Transverse colon (tissue), 4 donors: ENCODE results near the gene MINAR1. TPM values are rescaled to one million over a fixed set of nuclear protein-coding genes. Genes with fewer than 3 reads are reported as not detected.

Experiments used
- DNase-seq: peaks from one replicate; pipeline ENCODE4 v3.0.0-alpha.2; 2019
- H3K27ac ChIP-seq, 4 donors: fragments of 200-600 bp; sonication (generic); 2 replicates each; pipeline ENCODE4 v1.5.1; 2016 to 2018; ENCODE audit warnings: inconsistent platforms in 4 of 4
- H3K27me3 ChIP-seq: fragments of 200-600 bp; sonication (generic); 2 replicates; pipeline ENCODE4 v1.5.1; 2017; ENCODE audit warnings: inconsistent platforms
- H3K36me3 ChIP-seq, 4 donors: fragments of 200-600 bp; sonication (generic); 2 replicates each; pipeline ENCODE4 v1.5.1; 2017 to 2019; ENCODE audit warnings: inconsistent platforms in 4 of 4
- H3K4me1 ChIP-seq, 4 donors: fragments of 200-600 bp; sonication (generic); 2 replicates each; pipeline ENCODE4 v1.5.1; 2017 to 2020; ENCODE audit warnings: inconsistent platforms in 4 of 4
- H3K4me3 ChIP-seq, 4 donors: fragments of 200-600 bp; sonication (generic); 1 replicate in 1 of 4; 2 replicates in 3 of 4; pipeline versions ENCODE4 v1.5.1 to v1.6.1; 2017 to 2019; ENCODE audit warnings: inconsistent platforms in 4 of 4
- H3K9me3 ChIP-seq, 2 donors: fragments of 200-600 bp; sonication (generic); 2 replicates each; pipeline ENCODE4 v1.5.1; 2017 to 2019; ENCODE audit warnings: inconsistent platforms in 2 of 2
- EP300 ChIP-seq: sonication (generic); formaldehyde crosslinking; IDR thresholded peaks from one replicate; pipeline ENCODE4 v1.6.1; 2017; ENCODE audit warnings: antibody characterized with exemption, low read depth
- POLR2A ChIP-seq: fragments of 450-650 bp; IDR thresholded peaks from one replicate; pipeline ENCODE4 v1.6.1; 2016; ENCODE audit warnings: antibody characterized with exemption, mild to moderate bottlenecking, moderate library complexity
- POLR2AphosphoS5 ChIP-seq, 3 donors: sonication (generic); formaldehyde crosslinking; IDR thresholded peaks; one replicate each; pipeline ENCODE4 v1.6.1; 2016; ENCODE audit warnings: antibody characterized with exemption in 3 of 3
- WGBS, 2 donors: methylation state at CpG; one replicate each; pipeline ENCODE4 v1.1.5; 2018; ENCODE audit warnings: low coverage in 1 of 2; 5-methylcytosine and 5-hydroxymethylcytosine counted together
- in situ Hi-C, 4 donors: fragments of 200-750 bp; cut with MboI; loops; one replicate each; pipeline versions ENCODE4 v1.15.0 to v1.15.1; 2017; ENCODE audit warnings: low sequenced_read_pairs in 3 of 4, low pct_ligation_motif_present in 1 of 4, low pct_unique_long_range_greater_than_20kb in 1 of 4
- intact Hi-C: fragments of 100-400 bp; cut with DNase I; formaldehyde crosslinking; loops from one replicate; pipeline ENCODE4 v1.15.1; 2023; ENCODE audit warnings: low total_unique reads
- total RNA-seq, 4 donors: library from RNA; depleted of rRNA; stranded (reverse); fragments of >200 nt; gene quantifications; one replicate each; pipeline ENCODE4 v1.1.0, GENCODE V29; 2016
- TF ChIP-seq, protein P1 (sequence below), 5 experiments: fragments of 200-600 bp in 3 of 5; fragments of 450-650 bp in 2 of 5; sonication (generic) in 3 of 5; IDR thresholded peaks; 1 replicate in 2 of 5; 2 replicates in 3 of 5; pipeline ENCODE4 v1.5.1; 2016 to 2017; ENCODE audit warnings: antibody characterized with exemption in 5 of 5, inconsistent platforms in 3 of 5, mild to moderate bottlenecking in 2 of 5, moderate library complexity in 1 of 5

Gene MINAR1
- total RNA-seq, 4 donors from 2014 or later: 0.14 to 1.1 (median 0.40) TPM; not detected in 1

DNA sequence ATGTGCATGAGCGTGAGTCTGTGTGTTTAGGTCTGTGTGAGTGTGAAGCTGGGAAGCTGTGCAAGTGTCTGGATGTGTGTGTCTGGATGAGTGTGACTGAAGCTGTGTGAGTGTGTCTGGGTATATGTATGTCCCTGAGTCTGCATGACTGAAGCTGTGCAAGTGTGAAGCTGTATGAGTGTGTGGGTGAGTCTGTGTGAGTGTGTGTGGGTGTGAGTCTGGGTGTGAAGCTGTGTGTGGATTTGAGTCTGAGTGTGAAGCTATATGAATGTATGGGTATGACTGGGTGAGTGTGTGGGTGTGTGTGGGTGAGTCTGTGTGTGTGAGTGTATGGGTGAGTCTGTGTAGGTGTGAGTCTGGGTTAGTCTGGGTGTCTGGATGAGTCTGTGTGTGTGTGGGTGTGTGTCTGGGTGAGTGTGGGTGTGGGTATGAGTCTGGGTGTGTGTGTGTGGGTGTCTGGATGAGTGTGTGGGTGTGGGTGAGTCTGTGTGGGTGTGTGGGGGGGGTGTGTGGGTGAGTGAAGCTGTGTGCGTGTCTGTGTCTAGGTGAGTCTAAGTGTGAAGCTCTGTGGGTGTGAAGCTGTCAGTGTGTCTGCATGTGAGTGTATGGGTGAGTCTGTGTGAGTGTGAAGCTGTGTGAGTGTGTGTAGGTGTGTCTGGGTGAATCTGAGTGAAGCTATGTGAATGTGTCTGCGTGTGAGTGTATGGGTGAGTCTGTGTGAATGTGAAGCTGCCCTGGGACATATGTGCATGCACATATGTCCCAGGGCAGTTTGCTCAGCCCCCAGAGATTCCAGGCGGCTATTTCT lies 20.3 kb downstream of the MINAR1 start:
- Histone ChIP-seq H3K4me1 (no peaks in the 10 kb centered on the region), H3K4me3 (no peak overlapping the region), H3K9me3 (no peaks in the 10 kb centered on the region), H3K27ac (no peak overlapping the region), H3K27me3 (peaks cover 11% of the 10 kb centered on the region), H3K36me3 (no peaks in the 10 kb centered on the region)
- no peak for DNase-seq
- no peak for TF ChIP-seq POLR2AphosphoS5 (IDR thresholded peaks at IDR 0.05)
- no peak for TF ChIP-seq POLR2A
- TF ChIP-seq, protein P1, sequence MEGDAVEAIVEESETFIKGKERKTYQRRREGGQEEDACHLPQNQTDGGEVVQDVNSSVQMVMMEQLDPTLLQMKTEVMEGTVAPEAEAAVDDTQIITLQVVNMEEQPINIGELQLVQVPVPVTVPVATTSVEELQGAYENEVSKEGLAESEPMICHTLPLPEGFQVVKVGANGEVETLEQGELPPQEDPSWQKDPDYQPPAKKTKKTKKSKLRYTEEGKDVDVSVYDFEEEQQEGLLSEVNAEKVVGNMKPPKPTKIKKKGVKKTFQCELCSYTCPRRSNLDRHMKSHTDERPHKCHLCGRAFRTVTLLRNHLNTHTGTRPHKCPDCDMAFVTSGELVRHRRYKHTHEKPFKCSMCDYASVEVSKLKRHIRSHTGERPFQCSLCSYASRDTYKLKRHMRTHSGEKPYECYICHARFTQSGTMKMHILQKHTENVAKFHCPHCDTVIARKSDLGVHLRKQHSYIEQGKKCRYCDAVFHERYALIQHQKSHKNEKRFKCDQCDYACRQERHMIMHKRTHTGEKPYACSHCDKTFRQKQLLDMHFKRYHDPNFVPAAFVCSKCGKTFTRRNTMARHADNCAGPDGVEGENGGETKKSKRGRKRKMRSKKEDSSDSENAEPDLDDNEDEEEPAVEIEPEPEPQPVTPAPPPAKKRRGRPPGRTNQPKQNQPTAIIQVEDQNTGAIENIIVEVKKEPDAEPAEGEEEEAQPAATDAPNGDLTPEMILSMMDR (IDR thresholded peaks at IDR 0.05): no peak
- WGBS, 2 donors: 79 to 84% methylated on average over 3 to 4 of the region's 4 CpGs
- intact Hi-C loops: no loop called here
- in situ Hi-C loops: no loop called here

DNA sequence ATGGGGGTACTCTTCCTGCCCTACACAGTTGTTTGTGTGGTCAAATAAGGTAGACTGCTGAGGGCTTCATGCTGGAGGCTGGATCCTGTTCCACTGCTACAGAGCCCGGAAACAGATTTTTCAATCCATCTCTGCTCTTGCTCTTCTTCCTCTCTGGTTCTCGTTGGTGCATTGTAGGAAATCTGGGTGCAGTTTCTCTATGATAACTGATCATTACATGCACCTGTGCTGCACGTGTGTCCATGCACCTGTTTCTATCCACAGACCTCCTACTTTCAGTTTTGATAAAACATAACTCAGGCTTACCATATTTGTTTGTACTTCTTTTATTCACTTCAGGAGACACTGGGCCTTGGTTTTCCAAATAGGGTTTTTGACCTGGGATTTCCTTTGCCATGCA lies 21.3 kb downstream of the MINAR1 start:
- H3K4me1 ChIP-seq: no peaks in the 10 kb centered on the region
- H3K4me3 ChIP-seq: no peak overlapping the region
- no peak overlapping the region for H3K27ac ChIP-seq
- in situ Hi-C loops (no loop called here), intact Hi-C loops (no loop called here)
- TF ChIP-seq, protein P1 (IDR thresholded peaks at IDR 0.05): no peak
- TF ChIP-seq EP300 (no peak), POLR2A (no peak), POLR2AphosphoS5 (IDR thresholded peaks at IDR 0.05) (no peak)
- WGBS, 2 donors: 31 to 37% methylated on average over 2 to 3 of the region's 3 CpGs
- H3K36me3 ChIP-seq: no peaks in the 10 kb centered on the region
- H3K27me3 ChIP-seq: peaks cover 11% of the 10 kb centered on the region
- DNase-seq: no peak
- H3K9me3 ChIP-seq: no peaks in the 10 kb centered on the region

DNA sequence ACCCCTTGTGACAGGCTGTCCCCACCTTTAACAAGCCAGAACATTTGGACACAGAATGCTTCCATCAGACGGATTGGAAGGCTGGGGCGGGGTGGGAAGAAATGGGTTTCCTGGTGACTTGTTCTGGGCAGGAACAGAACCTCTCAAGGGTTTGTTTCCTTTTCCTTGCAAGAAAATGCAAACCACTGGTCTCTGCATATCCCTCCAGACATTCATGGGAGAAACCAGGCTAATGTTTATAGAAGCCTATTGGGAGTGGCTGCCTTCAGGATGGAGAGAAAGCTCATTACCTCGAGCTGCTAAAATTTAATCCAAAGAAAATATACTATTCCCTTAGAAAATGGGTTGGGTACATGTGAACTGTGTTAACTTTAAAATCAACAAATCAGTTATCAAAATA lies 21.9 kb downstream of the MINAR1 start:
- Histone ChIP-seq H3K9me3 (no peaks in the 10 kb centered on the region), H3K4me1 (no peaks in the 10 kb centered on the region), H3K4me3 (no peak overlapping the region), H3K36me3 (no peaks in the 10 kb centered on the region), H3K27ac (no peak overlapping the region), H3K27me3 (peaks cover 11% of the 10 kb centered on the region)
- 40 to 58% methylated on average over 1 to 3 of the region's 3 CpGs for WGBS, 2 donors
- in situ Hi-C loops: no loop called here
- no peak for DNase-seq
- intact Hi-C loops: no loop called here
- TF ChIP-seq EP300 (no peak), POLR2A (no peak), POLR2AphosphoS5 (IDR thresholded peaks at IDR 0.05) (no peak)
- TF ChIP-seq, protein P1 (IDR thresholded peaks at IDR 0.05): no peak

DNA sequence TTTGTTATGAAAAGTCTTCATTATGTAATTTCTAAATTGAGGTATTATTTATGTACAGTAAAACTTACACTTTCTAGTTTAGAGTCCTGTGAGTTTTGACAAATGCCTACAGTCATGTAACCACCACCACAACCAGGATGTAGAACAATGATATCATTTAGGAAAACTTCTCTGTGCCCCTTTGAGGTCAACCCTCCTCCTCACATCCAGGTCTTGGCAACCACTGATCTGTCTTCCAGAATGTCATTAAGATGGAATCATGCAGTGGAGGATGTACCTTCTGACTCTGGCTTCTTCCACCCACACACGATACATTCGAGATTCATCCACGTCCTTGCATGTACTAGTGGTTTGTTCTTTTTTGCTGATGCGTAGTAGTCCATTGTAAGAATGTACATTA lies 23.2 kb downstream of the MINAR1 start:
- in situ Hi-C loops (no loop called here), intact Hi-C loops (no loop called here)
- Histone ChIP-seq H3K27ac (no peak overlapping the region), H3K27me3 (peaks cover 4% of the 10 kb centered on the region), H3K4me3 (no peak overlapping the region), H3K4me1 (no peaks in the 10 kb centered on the region), H3K36me3 (no peaks in the 10 kb centered on the region), H3K9me3 (no peaks in the 10 kb centered on the region)
- DNase-seq: no peak
- TF ChIP-seq POLR2AphosphoS5 (IDR thresholded peaks at IDR 0.05) (no peak), EP300 (no peak), POLR2A (no peak)
- TF ChIP-seq, protein P1 (IDR thresholded peaks at IDR 0.05): no peak
- WGBS, 2 donors: 87 to 93% methylated on average over 3 to 4 of the region's 4 CpGs
